Activated naive CD8-positive, alpha-beta T cell treated with anti-CD3 and anti-CD28 coated beads, Interleukin-2, amount 10 ng/mL, durations not matched to agents 7 days and 5 days (primary cell): ENCODE data around the gene OCEL1. TPM values are rescaled to one million over a fixed set of nuclear protein-coding genes. Genes with fewer than 3 reads are reported as not detected.

Source experiments
- ATAC-seq: fragments of 150-1000 bp; cut with Tn5 transposase; one replicate; pipeline ENCODE4 v1.10.0; 2021; ENCODE audit warnings: low read depth, moderate library complexity
- POLR2A ChIA-PET: fragments of 350-600 bp; sonication (Branson Sonifier 250); formaldehyde crosslinking; loops from one replicate; lab custom pipeline; 2021; ENCODE audit warnings: antibody characterized with exemption; lab: Charles Lee
- DNase-seq: peaks from one replicate; pipeline ENCODE4 v3.0.0; 2021
- H3K27ac Mint-ChIP-seq: one replicate; pipeline ENCODE4 v1.8.0; 2022; ENCODE audit warnings: mild to moderate bottlenecking, mixed read lengths
- H3K27me3 Mint-ChIP-seq: one replicate; pipeline ENCODE4 v1.8.0; 2022; ENCODE audit warnings: mild to moderate bottlenecking, moderate library complexity, mixed read lengths
- H3K36me3 Mint-ChIP-seq: one replicate; pipeline ENCODE4 v1.8.0; 2021; ENCODE audit warnings: mild to moderate bottlenecking, mixed read lengths
- H3K4me1 Mint-ChIP-seq: one replicate; pipeline ENCODE4 v1.8.0; 2021; ENCODE audit warnings: mixed read lengths
- H3K4me3 Mint-ChIP-seq: one replicate; pipeline ENCODE4 v1.8.0; 2022; ENCODE audit warnings: mild to moderate bottlenecking, moderate library complexity, mixed read lengths
- H3K9me3 Mint-ChIP-seq: one replicate; pipeline ENCODE4 v1.8.0; 2021; ENCODE audit warnings: mixed read lengths
- total RNA-seq, 2 experiments: library from RNA; stranded (reverse); gene quantifications; one replicate each; pipeline ENCODE4 v1.2.3, GENCODE V29; 2021

Gene OCEL1
- total RNA-seq, 2 experiments from 2014 or later, result 31.8 to 39.0 TPM

GRCh38 chr19:17197666-17198065, 28.4 kb upstream of the OCEL1 start:
- Mint-ChIP-seq H3K9me3 (no peaks in the 10 kb centered on the region), H3K4me1 (peaks cover 6% of the 10 kb centered on the region), H3K27me3 (no peaks in the 10 kb centered on the region), H3K27ac (no peak overlapping the region), H3K36me3 (peaks cover 53% of the 10 kb centered on the region), H3K4me3 (no peak overlapping the region)
- DNase-seq (no peak), ATAC-seq (no peak)
- POLR2A ChIA-PET, result no interaction called here

GRCh38 chr19:17200408-17201079, 25.5 kb upstream of the OCEL1 start:
- no peak overlapping the region for H3K27ac Mint-ChIP-seq

DNA sequence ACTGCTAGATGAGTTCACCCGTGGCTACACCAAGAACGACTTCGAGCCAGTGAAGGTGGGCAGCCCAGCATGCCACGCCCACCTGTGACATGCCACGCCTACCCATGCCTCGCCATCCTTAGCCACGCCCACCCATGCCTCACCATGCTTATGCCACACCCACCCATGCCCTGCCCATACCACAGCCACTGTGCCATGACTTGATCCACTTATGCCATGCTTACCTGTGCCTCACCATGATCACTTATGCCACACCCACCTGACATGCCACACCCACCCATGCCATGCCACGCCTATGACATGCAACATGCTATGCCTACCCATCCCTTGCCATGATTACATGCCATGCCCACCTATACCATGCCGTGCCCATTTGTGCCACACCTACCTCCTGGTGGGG, 23.8 kb upstream of the OCEL1 start:
- Mint-ChIP-seq H3K27me3 (no peaks in the 10 kb centered on the region), H3K4me1 (peaks cover under 1% of the 10 kb centered on the region), H3K9me3 (no peaks in the 10 kb centered on the region), H3K4me3 (no peak overlapping the region), H3K36me3 (peaks cover 56% of the 10 kb centered on the region), H3K27ac (no peak overlapping the region)
- DNase-seq (no peak), ATAC-seq (no peak)
- POLR2A ChIA-PET, result no interaction called here

More at GRCh38 chr19:17200408-17201079, 25.5 kb upstream of the OCEL1 start:
- Mint-ChIP-seq H3K27me3 (no peaks in the 10 kb centered on the region), H3K9me3 (no peaks in the 10 kb centered on the region), H3K4me3 (no peak overlapping the region), H3K36me3 (peaks cover 63% of the 10 kb centered on the region), H3K4me1 (peaks cover 6% of the 10 kb centered on the region)
- POLR2A ChIA-PET, result interaction anchor here (1.1 kb wide), 1 partner anchor 11 kb away, joined by 3 read pairs; no protein-coding TSS in a partner anchor
- DNase-seq (no peak), ATAC-seq (no peak)

GRCh38 chr19:17202713-17203112, 23.3 kb upstream of the OCEL1 start:
- peaks cover 53% of the 10 kb centered on the region for H3K36me3 Mint-ChIP-seq
- H3K4me1 Mint-ChIP-seq, result no peaks in the 10 kb centered on the region
- no peaks in the 10 kb centered on the region for H3K9me3 Mint-ChIP-seq
- DNase-seq (no peak), ATAC-seq (no peak)
- H3K27ac Mint-ChIP-seq, result no peak overlapping the region
- H3K4me3 Mint-ChIP-seq, result no peak overlapping the region
- no peaks in the 10 kb centered on the region for H3K27me3 Mint-ChIP-seq
- POLR2A ChIA-PET, result interaction anchor here (0.7 kb wide), 1 partner anchor 32 kb away, joined by 3 read pairs; no protein-coding TSS in a partner anchor

DNA sequence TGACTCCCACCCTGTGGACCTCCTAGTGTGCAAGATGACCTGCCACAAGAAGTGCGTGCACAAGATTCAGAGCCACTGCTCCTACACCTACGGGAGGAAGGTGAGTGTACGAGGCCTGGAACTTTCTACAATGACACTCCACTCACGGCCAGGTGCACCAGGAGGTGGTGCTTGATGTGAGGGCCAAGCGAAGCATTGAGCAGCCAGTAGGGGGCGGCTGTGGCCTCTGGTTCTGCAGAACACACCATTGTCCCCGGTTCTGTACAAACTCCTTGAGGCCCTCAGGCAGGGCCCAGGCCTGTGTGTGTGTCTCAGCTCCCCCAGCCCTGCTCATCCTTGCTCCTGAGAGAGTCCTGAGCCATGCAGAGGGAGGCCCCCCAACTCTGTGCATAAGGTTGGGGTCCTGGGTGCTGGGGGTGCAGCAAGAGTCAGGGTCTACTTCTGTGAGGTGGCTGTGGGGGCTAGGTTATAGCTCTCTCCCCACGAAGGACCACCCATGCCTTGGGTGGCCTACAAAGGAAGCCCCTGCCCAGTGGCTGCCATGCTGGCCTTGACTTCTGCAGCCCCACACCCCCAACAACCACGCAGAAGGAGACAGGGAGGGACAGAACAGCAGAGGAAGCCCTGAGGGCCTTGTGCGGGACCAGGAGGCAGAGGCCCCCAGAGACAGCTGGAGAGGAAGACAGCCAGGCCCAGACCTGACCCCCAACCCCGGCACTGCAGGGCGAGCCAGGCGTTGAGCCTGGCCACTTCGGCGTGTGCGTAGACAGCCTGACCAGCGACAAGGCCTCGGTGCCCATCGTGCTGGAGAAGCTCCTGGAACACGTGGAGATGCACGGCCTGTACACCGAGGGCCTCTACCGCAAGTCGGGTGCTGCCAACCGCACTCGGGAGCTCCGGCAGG, 20.5 kb upstream of the OCEL1 start:
- POLR2A ChIA-PET, result interaction anchor here (1.0 to 3.4 kb wide), 2 partner anchors 10 to 76 kb away, joined by 3 to 15 read pairs; partner anchors contain the start of gene USE1
- Mint-ChIP-seq H3K9me3 (no peaks in the 10 kb centered on the region), H3K36me3 (peaks cover 48% of the 10 kb centered on the region), H3K27me3 (no peaks in the 10 kb centered on the region), H3K27ac (no peak overlapping the region), H3K4me3 (no peak overlapping the region), H3K4me1 (peaks cover 7% of the 10 kb centered on the region)
- ATAC-seq (peak; percentile 69), DNase-seq (peak; percentile 52)

GRCh38 chr19:17206736-17207581, 19.1 kb upstream of the OCEL1 start:
- POLR2A ChIA-PET, result interaction anchor here (1.5 to 3.4 kb wide), 2 partner anchors 8 to 29 kb away, joined by 3 to 15 read pairs; partner anchors contain the start of gene USE1
- H3K9me3 Mint-ChIP-seq, result no peaks in the 10 kb centered on the region
- ATAC-seq (no peak), DNase-seq (no peak)
- no peaks in the 10 kb centered on the region for H3K27me3 Mint-ChIP-seq
- H3K27ac Mint-ChIP-seq, result no peak overlapping the region
- H3K4me3 Mint-ChIP-seq, result no peak overlapping the region
- peaks cover 7% of the 10 kb centered on the region for H3K4me1 Mint-ChIP-seq
- H3K36me3 Mint-ChIP-seq, result peaks cover 37% of the 10 kb centered on the region

DNA sequence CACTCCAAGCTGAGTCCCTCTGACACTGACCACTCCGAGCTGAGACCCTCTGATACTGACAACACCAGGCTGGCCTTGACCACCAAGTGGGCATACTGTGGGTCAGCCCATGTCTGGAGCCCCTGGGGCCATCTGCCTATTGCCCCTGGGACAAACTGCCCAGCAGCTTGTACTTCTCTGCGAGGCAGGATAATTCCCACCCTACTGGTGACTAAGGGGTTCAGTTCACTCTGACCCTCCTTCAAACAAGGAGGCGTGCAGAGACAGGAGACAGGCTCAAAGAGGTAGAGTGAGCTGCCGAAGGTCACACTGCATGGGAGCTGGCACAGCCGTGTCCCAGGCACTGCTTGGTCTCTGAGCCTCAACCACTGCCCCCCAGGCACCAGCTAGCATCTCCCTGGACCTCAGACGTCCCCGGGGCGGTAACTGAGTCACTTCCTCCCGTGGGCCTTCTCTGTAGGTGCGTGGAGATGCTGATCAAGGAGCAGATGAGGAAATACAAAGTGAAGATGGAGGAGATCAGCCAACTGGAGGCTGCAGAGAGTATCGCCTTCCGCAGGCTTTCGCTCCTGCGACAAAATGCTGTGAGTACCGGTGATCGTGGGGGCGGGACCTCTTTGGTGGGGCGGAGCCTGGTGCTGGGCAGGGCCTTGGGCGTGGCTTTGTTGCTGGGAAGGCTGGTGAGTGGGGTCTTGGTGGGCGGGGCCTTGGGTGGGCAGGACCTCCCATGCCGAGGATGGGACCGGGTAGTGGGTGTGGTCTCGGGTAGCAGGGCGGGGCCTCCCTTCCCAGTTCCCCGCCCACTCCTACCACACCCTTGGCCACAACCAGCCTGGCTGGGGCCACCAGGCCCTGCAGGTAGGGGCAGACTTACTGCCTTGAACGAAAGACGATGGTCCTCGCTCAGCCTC, 16.6 kb upstream of the OCEL1 start:
- POLR2A ChIA-PET, result no interaction called here
- H3K27ac Mint-ChIP-seq, result no peak overlapping the region
- H3K4me3 Mint-ChIP-seq, result no peak overlapping the region
- peak; percentile 38 for ATAC-seq
- peaks cover 22% of the 10 kb centered on the region for H3K36me3 Mint-ChIP-seq
- peaks cover 9% of the 10 kb centered on the region for H3K4me1 Mint-ChIP-seq
- DNase-seq, result peak; percentile 55
- no peaks in the 10 kb centered on the region for H3K9me3 Mint-ChIP-seq
- no peaks in the 10 kb centered on the region for H3K27me3 Mint-ChIP-seq

DNA sequence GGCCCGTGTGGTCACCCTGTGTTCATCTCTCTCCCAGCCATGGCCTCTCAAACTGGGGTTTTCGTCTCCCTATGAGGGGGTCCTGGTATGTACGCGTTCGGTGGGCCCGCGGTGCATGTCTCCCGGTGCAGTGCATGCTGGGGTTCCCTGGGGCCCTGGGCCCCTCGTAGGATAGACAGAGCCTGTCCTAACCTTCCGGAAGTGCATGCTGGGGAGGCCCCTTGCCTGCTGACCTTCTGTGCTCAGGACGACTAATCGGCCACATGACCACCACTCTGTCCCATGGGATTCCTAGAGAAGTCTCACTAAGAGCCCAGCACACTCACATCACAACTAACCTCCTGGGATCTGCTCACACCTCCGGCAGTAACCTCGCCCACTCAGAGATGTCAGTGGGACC, 15.7 kb upstream of the OCEL1 start:
- Mint-ChIP-seq H3K4me3 (no peak overlapping the region), H3K27me3 (no peaks in the 10 kb centered on the region), H3K36me3 (peaks cover 21% of the 10 kb centered on the region), H3K27ac (no peak overlapping the region), H3K9me3 (no peaks in the 10 kb centered on the region), H3K4me1 (peaks cover 14% of the 10 kb centered on the region)
- no peak for DNase-seq
- ATAC-seq, result no peak
- POLR2A ChIA-PET, result no interaction called here

GRCh38 chr19:17211547-17212446, 14.2 kb upstream of the OCEL1 start:
- Mint-ChIP-seq H3K9me3 (no peaks in the 10 kb centered on the region), H3K4me1 (peaks cover 18% of the 10 kb centered on the region), H3K27ac (no peak overlapping the region), H3K36me3 (peaks cover 20% of the 10 kb centered on the region), H3K4me3 (no peak overlapping the region), H3K27me3 (no peaks in the 10 kb centered on the region)
- ATAC-seq (no peak), DNase-seq (no peak)
- POLR2A ChIA-PET, result no interaction called here

GRCh38 chr19:17213334-17213733, 12.7 kb upstream of the OCEL1 start:
- Mint-ChIP-seq H3K9me3 (no peaks in the 10 kb centered on the region), H3K36me3 (peaks cover 26% of the 10 kb centered on the region), H3K4me1 (peaks cover 18% of the 10 kb centered on the region), H3K27ac (no peak overlapping the region), H3K27me3 (no peaks in the 10 kb centered on the region), H3K4me3 (no peak overlapping the region)
- POLR2A ChIA-PET, result interaction anchor here (0.6 kb wide), 1 partner anchor 138 kb away, joined by 4 read pairs; the partner anchor contains the start of gene MYO9B
- DNase-seq, result no peak
- ATAC-seq, result no peak

DNA sequence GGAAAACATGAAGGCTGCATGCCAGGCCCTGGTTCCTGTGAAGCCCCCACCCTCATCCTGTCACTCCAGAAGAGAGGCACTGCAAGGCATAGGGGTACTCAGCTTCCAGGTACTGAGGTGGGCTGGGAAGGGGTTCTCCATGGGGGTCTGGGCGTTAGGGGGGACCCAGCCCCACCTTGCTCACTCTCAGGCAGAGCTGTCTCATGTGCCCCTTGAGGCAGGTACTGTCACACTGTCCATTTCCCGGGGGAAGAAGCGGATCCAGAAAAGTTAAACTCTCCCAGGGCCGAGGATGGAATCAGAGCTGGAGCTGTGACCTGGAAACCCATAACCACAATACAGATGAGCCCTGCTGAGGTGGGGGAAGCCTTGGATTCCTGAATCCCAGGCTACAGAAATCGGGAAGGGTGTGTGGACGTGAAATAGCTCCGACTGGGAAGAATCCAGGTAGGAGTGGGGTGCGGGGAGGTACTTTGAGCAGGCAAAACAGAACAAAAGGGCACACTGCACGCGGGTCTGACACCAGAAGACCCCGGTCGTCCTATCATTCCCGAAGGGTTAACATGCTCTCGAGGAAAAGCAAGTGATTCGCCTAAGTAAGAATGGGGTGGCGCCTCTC, 11.4 kb upstream of the OCEL1 start:
- peak overlapping the region; percentile 99 for H3K27ac Mint-ChIP-seq
- H3K4me3 Mint-ChIP-seq, result peak overlapping the region; percentile 90
- H3K4me1 Mint-ChIP-seq, result peaks cover 11% of the 10 kb centered on the region
- DNase-seq, result no peak
- no peaks in the 10 kb centered on the region for H3K9me3 Mint-ChIP-seq
- ATAC-seq, result no peak
- POLR2A ChIA-PET, result interaction anchor here (0.5 to 2.4 kb wide), 14 partner anchors 10 to 555 kb away, joined by 3 to 48 read pairs (median 7); partner anchors contain the start of genes BABAM1, OCEL1 and SMIM7
- H3K36me3 Mint-ChIP-seq, result peaks cover 25% of the 10 kb centered on the region
- no peaks in the 10 kb centered on the region for H3K27me3 Mint-ChIP-seq
